Adrenal gland (tissue), 5 donors: ENCODE measurements around the gene KDSR.

Source experiments
- CTCF ChIP-seq, 6 experiments: fragments of 450-650 bp in 4 of 6; fragments of 200-600 bp in 2 of 6; sonication (generic) in 1 of 6; IDR thresholded peaks; 1 replicate in 5 of 6; 2 replicates in 1 of 6; pipeline versions ENCODE4 v1.5.1 to v1.8.0; 2016 to 2021; ENCODE audit warnings: antibody characterized with exemption in 6 of 6, mild to moderate bottlenecking in 2 of 6, moderate library complexity in 1 of 6
- POLR2A ChIP-seq, 2 donors: fragments of 450-650 bp; IDR thresholded peaks; one replicate each; pipeline ENCODE4 v1.6.1; 2017; ENCODE audit warnings: antibody characterized with exemption in 2 of 2, mild to moderate bottlenecking in 2 of 2, moderate library complexity in 1 of 2
- donor health status: DM: no; HTN: no; CAD: no.

- TF ChIP-seq CTCF (IDR thresholded peaks at IDR 0.05) (no peak), POLR2A (IDR thresholded peaks at IDR 0.05) (peak; percentile 91 to 92)
These were observed at the start of gene KDSR for GRCh38 chr18:63367053-63367953.
